GM23338 (cell line): ENCODE results near the gene EXOSC7. TPM values are rescaled to one million over a fixed set of nuclear protein-coding genes. Genes with fewer than 3 reads are reported as not detected.

Experiments used
- ATAC-seq: fragments of 200-7000 bp; cut with Tn5 transposase; 3 replicates; pipeline ENCODE4 v1.9.1; 2020
- DNase-seq: peaks from one replicate; pipeline ENCODE4 v3.0.0-alpha.2; 2015; ENCODE audit warnings: low spot score
- H2AFZ ChIP-seq: fragments of 200-600 bp; sonication (generic); 2 replicates; pipeline ENCODE4 v1.8.0; 2016; ENCODE audit warnings: antibody characterized with exemption, mild to moderate bottlenecking, moderate library complexity
- H3F3A ChIP-seq: fragments of 200-600 bp; sonication (generic); replicated peaks from 2 replicates; pipeline ENCODE4 v1.8.0; 2017; ENCODE audit warnings: antibody characterized with exemption, mixed run types, low read depth
- H3K27ac ChIP-seq: fragments of 200-600 bp; sonication (generic); 2 replicates; pipeline ENCODE4 v1.6.1; 2016; ENCODE audit warnings: low read depth
- H3K27me3 ChIP-seq: fragments of 200-600 bp; sonication (generic); 2 replicates; pipeline ENCODE4 v1.8.0; 2016; ENCODE audit warnings: mild to moderate bottlenecking, mixed run types, moderate library complexity; ENCODE audit not compliant: insufficient read depth
- H3K36me3 ChIP-seq: fragments of 200-600 bp; sonication (generic); 2 replicates; pipeline ENCODE4 v1.8.0; 2016; ENCODE audit warnings: mild to moderate bottlenecking; ENCODE audit not compliant: insufficient read depth
- H3K4me1 ChIP-seq: fragments of 200-600 bp; sonication (generic); 2 replicates; pipeline ENCODE4 v1.8.0; 2016; ENCODE audit warnings: mild to moderate bottlenecking, moderate library complexity; ENCODE audit not compliant: insufficient read depth
- H3K4me2 ChIP-seq: fragments of 200-600 bp; sonication (generic); 2 replicates; pipeline ENCODE4 v1.7.1; 2017; ENCODE audit warnings: mixed run types
- H3K4me3 ChIP-seq: fragments of 200-600 bp; sonication (generic); 2 replicates; pipeline ENCODE4 v1.6.1; 2016; ENCODE audit warnings: mixed run types
- H3K79me2 ChIP-seq: fragments of 200-600 bp; sonication (generic); replicated peaks from 2 replicates; pipeline ENCODE4 v1.8.0; 2017; ENCODE audit warnings: mild to moderate bottlenecking; ENCODE audit not compliant: insufficient read depth
- H3K9me2 ChIP-seq: fragments of 200-600 bp; sonication (generic); 2 replicates; pipeline ENCODE4 v1.8.0; 2017; ENCODE audit not compliant: insufficient read depth
- H4K20me1 ChIP-seq: fragments of 200-600 bp; sonication (generic); replicated peaks from 2 replicates; pipeline ENCODE4 v1.8.0; 2017; ENCODE audit warnings: mild to moderate bottlenecking; ENCODE audit not compliant: insufficient read depth
- H3K27ac Mint-ChIP-seq: 2 replicates; pipeline ENCODE4 v1.8.0; 2020; ENCODE audit warnings: inconsistent platforms, mild to moderate bottlenecking, moderate library complexity, mixed read lengths
- H3K27me3 Mint-ChIP-seq: 3 replicates; pipeline ENCODE4 v1.8.0; 2022; ENCODE audit warnings: low read depth, mild to moderate bottlenecking, moderate library complexity, mixed read lengths, inconsistent platforms; ENCODE audit not compliant: insufficient read depth, poor library complexity
- H3K36me3 Mint-ChIP-seq: 3 replicates; pipeline ENCODE4 v1.8.0; 2021; ENCODE audit warnings: low read depth, mild to moderate bottlenecking, inconsistent platforms, moderate library complexity, mixed read lengths
- H3K4me1 Mint-ChIP-seq: 3 replicates; pipeline ENCODE4 v1.8.0; 2020; ENCODE audit warnings: mild to moderate bottlenecking, inconsistent platforms, mixed read lengths
- H3K4me3 Mint-ChIP-seq: 3 replicates; pipeline ENCODE4 v1.8.0; 2021; ENCODE audit warnings: moderate library complexity, mild to moderate bottlenecking, inconsistent platforms, mixed read lengths
- H3K9me3 Mint-ChIP-seq: 3 replicates; pipeline ENCODE4 v1.8.0; 2020; ENCODE audit warnings: moderate library complexity, mild to moderate bottlenecking, inconsistent platforms, mixed read lengths
- CREB1 ChIP-seq: fragments of 250-450 bp; sonication (Bioruptor Pico); IDR thresholded peaks from 2 replicates; pipeline ENCODE4 v1.5.0; 2020; ENCODE audit warnings: low read depth, mild to moderate bottlenecking, moderate library complexity
- CTCF ChIP-seq, 2 experiments: fragments of 200-600 bp in 1 of 2; sonication (generic) in 1 of 2; conservative IDR thresholded peaks; 2 replicates each; pipeline versions ENCODE4 v1.5.1 to v1.6.1; 2016 to 2017; ENCODE audit warnings: antibody characterized with exemption in 2 of 2, low read depth in 2 of 2, mild to moderate bottlenecking in 2 of 2, moderate library complexity in 1 of 2
- ETS1 ChIP-seq: IDR thresholded peaks from 2 replicates; pipeline ENCODE4 v1.6.1; 2016; ENCODE audit warnings: antibody characterized with exemption
- EZH2 ChIP-seq: fragments of 200-600 bp; sonication (generic); IDR thresholded peaks from one replicate; pipeline ENCODE4 v1.8.0; 2017; ENCODE audit warnings: antibody characterized with exemption, mild to moderate bottlenecking, low read depth; ENCODE audit not compliant: unreplicated experiment
- EZH2phosphoT487 ChIP-seq: fragments of 200-600 bp; sonication (generic); IDR thresholded peaks from one replicate; pipeline ENCODE4 v1.8.1; 2018; ENCODE audit warnings: antibody characterized with exemption; ENCODE audit not compliant: unreplicated experiment
- JUNB ChIP-seq: IDR thresholded peaks from one replicate; pipeline ENCODE4 v1.6.1; 2016; ENCODE audit warnings: antibody characterized with exemption; ENCODE audit not compliant: unreplicated experiment
- NANOG ChIP-seq: IDR thresholded peaks from 2 replicates; pipeline ENCODE4 v1.6.1; 2016; ENCODE audit warnings: antibody characterized with exemption, borderline replicate concordance
- POLR2AphosphoS5 ChIP-seq: IDR thresholded peaks from 2 replicates; pipeline ENCODE4 v1.6.1; 2016; ENCODE audit warnings: antibody characterized with exemption, low read depth
- REST ChIP-seq: IDR thresholded peaks from one replicate; pipeline ENCODE4 v1.6.1; 2018; ENCODE audit warnings: antibody characterized with exemption; ENCODE audit not compliant: unreplicated experiment
- STAT1 ChIP-seq: IDR thresholded peaks from one replicate; pipeline ENCODE4 v1.6.1; 2016; ENCODE audit warnings: antibody characterized with exemption; ENCODE audit not compliant: unreplicated experiment
- ZNF114 ChIP-seq: fragments of 250-450 bp; sonication (Bioruptor Pico); IDR thresholded peaks from 2 replicates; pipeline ENCODE4 v1.5.0; 2020; ENCODE audit warnings: mild to moderate bottlenecking, moderate library complexity
- ZNF331 ChIP-seq: fragments of 250-450 bp; sonication (Bioruptor Pico); IDR thresholded peaks from 2 replicates; pipeline ENCODE4 v1.5.0; 2020; ENCODE audit warnings: low read depth, mild to moderate bottlenecking, moderate library complexity
- ZNF462 ChIP-seq: fragments of 250-450 bp; sonication (Bioruptor Pico); IDR thresholded peaks from 2 replicates; pipeline ENCODE4 v1.5.0; 2020; ENCODE audit warnings: mild to moderate bottlenecking, moderate library complexity
- polyA plus RNA-seq: library from polyadenylated mRNA; unstranded; fragments of >200 nt; fragmentation: Nextera tagmentation; extraction: Ambion mirVana; gene quantifications from 2 replicates; pipeline ENCODE4 v1.2.1, GENCODE V29; 2016
- total RNA-seq: library from RNA; depleted of rRNA; stranded (reverse); fragments of >200 nt; shearing (Covaris generic); gene quantifications from 2 replicates; pipeline ENCODE4 v1.2.3, GENCODE V29; 2014

The EXOSC7 gene
- total and polyA plus RNA-seq, 2 experiments from 2014 or later, result 84.8 to 120 TPM

GRCh38 chr3:44995142-44995770 lies 19.2 kb downstream of the EXOSC7 start:
- no peak for ATAC-seq
- Mint-ChIP-seq H3K36me3 (peaks cover 88% of the 10 kb centered on the region), H3K27me3 (no peaks in the 10 kb centered on the region), H3K4me3 (no peak overlapping the region), H3K27ac (no peak overlapping the region; the same call in 1 of the 2 replicates), H3K9me3 (no peaks in the 10 kb centered on the region), H3K4me1 (peaks cover 23% of the 10 kb centered on the region)
- Histone ChIP-seq H3K27me3 (no peaks in the 10 kb centered on the region), H3K9me2 (no peaks in the 10 kb centered on the region), H3F3A (no peaks in the 10 kb centered on the region), H3K4me2 (no peak overlapping the region), H4K20me1 (peaks cover 18% of the 10 kb centered on the region), H2AFZ (no peak overlapping the region), H3K27ac (no peak overlapping the region), H3K36me3 (peaks cover 33% of the 10 kb centered on the region), H3K4me1 (peaks cover 20% of the 10 kb centered on the region), H3K79me2 (peaks cover 40% of the 10 kb centered on the region), H3K4me3 (no peak overlapping the region)
- TF ChIP-seq REST (no peak), EZH2 (no peak), NANOG (no peak), ZNF462 (CRISPR knock-in tag) (no peak), ETS1 (no peak), ZNF114 (CRISPR knock-in tag) (no peak), CTCF (conservative IDR thresholded peaks at IDR 0.05; ENCODE audit: low read depth in 2 of 2) (no peak), ZNF331 (CRISPR knock-in tag) (no peak), STAT1 (no peak), JUNB (no peak), EZH2phosphoT487 (no peak), CREB1 (no peak), POLR2AphosphoS5 (no peak)
- no peak for DNase-seq
